NCI-H1694 treated with DMSO at 0.1 percent for 48 hours (cell line): Measurements from ENCODE around the gene FADS2.
"Not testable (repeated sequence)": the region's sequence is repeated elsewhere in the genome, so short reads cannot be mapped to it uniquely, and the experiment has no call there.

Source experiments
- DNase-seq: peaks from one replicate; lab custom pipeline; 2025; lab: John Stamatoyannopoulos, UW

FADS2 gene

GRCh38 chr11:61869429-61869707 is 41.3 kb downstream of the FADS2 start:
- DNase-seq, result no peak

GRCh38 chr11:61869708-61870451 is 41.8 kb downstream of the FADS2 start:
- no peak for DNase-seq

GRCh38 chr11:61870541-61871031 is 42.5 kb downstream of the FADS2 start:
- DNase-seq, result no peak

- peak; percentile 55 for DNase-seq
Observed at GRCh38 chr11:61871158-61871597, 43.1 kb downstream of the FADS2 start.

- DNase-seq, result no peak
Observed at GRCh38 chr11:61872935-61873565, 45.0 kb downstream of the FADS2 start.

- DNase-seq, result peak; percentile 26
Observed at GRCh38 chr11:61873588-61874376, 45.7 kb downstream of the FADS2 start.

- DNase-seq, result no peak
Observed at GRCh38 chr11:61874377-61874809, 46.3 kb downstream of the FADS2 start.

GRCh38 chr11:61874853-61875252 is 46.8 kb downstream of the FADS2 start:
- DNase-seq, result no peak

- DNase-seq, result no peak
Observed at GRCh38 chr11:61875698-61876097, 47.6 kb downstream of the FADS2 start.

GRCh38 chr11:61879152-61879551 is 51.1 kb downstream of the FADS2 start:
- no peak for DNase-seq

GRCh38 chr11:61880031-61880430 is 51.9 kb downstream of the FADS2 start:
- DNase-seq, result no peak

GRCh38 chr11:61880454-61880853 is 52.4 kb downstream of the FADS2 start:
- no peak for DNase-seq

- no peak for DNase-seq
Observed at GRCh38 chr11:61881397-61881796, 53.3 kb downstream of the FADS2 start.

- DNase-seq, result not testable (repeated sequence)
Observed at GRCh38 chr11:61882267-61882666, 54.2 kb downstream of the FADS2 start.

- DNase-seq, result no peak
Observed at GRCh38 chr11:61882879-61883278, 54.8 kb downstream of the FADS2 start.

GRCh38 chr11:61883327-61883726 is 55.2 kb downstream of the FADS2 start:
- no peak for DNase-seq

GRCh38 chr11:61883947-61884346 is 55.8 kb downstream of the FADS2 start:
- DNase-seq, result no peak

GRCh38 chr11:61885166-61885778 is 57.2 kb downstream of the FADS2 start:
- DNase-seq, result no peak

GRCh38 chr11:61885784-61886580 is 57.9 kb downstream of the FADS2 start:
- DNase-seq, result no peak

GRCh38 chr11:61886643-61887042 is 58.5 kb downstream of the FADS2 start:
- DNase-seq, result no peak

- no peak for DNase-seq
Observed at GRCh38 chr11:61887839-61888494, 59.9 kb downstream of the FADS2 start.
